ENCODE results near the gene CCL15.
"Not testable (repeated sequence)": the region's sequence is repeated elsewhere in the genome, so short reads cannot be mapped to it uniquely, and the experiment has no call there.

The CCL15 gene

GRCh38 chr17:36016555-36016954 is 15.2 kb upstream of the CCL15 start:
- no peaks in the 10 kb centered on the region for H3K9me3 ChIP-seq (ENCODE audit: control insufficient read depth, insufficient read depth, low read length)
- no peaks in the 10 kb centered on the region for H3K27me3 ChIP-seq (ENCODE audit: control insufficient read depth, insufficient read depth, low read length)
- no peaks in the 10 kb centered on the region for H3K36me3 ChIP-seq (ENCODE audit: control insufficient read depth, insufficient read depth, low read length)
- no peak overlapping the region for H3K4me3 ChIP-seq (ENCODE audit: low read length)
- WGBS (ENCODE audit: insufficient coverage, insufficient read length): no CpG with 5 or more reads among the region's 2 CpGs
- DNase-seq (ENCODE audit: low read depth, low spot score): no peak
- H3K4me1 ChIP-seq (ENCODE audit: control insufficient read depth, insufficient read depth, low read length): no peaks in the 10 kb centered on the region
- H3K27ac ChIP-seq (ENCODE audit: low read length): no peak overlapping the region

DNA sequence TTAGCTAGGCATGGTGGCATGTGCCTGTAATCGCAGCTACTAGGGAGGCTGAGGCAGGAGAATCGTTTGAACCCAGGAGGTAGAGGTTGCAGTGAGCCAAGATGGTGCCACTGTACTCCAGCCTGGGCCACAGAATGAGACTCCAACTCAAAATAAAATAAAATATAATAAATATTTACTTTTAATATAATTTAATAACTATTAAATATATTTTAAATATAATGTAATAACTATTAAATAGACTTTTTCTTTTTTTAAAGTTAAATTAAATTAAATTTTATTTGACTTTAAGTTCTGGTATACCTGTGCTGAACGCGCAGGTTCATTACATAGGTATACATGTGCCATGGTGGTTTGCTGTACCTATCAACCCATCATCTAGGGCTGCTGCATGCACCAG is 14.5 kb upstream of the CCL15 start:
- WGBS (ENCODE audit: insufficient coverage, insufficient read length): no CpG with 5 or more reads among the region's 4 CpGs
- not testable (repeated sequence) for H3K9me3 ChIP-seq (ENCODE audit: control insufficient read depth, insufficient read depth, low read length); H3K36me3 ChIP-seq (ENCODE audit: control insufficient read depth, insufficient read depth, low read length); H3K4me3 ChIP-seq (ENCODE audit: low read length); H3K27ac ChIP-seq (ENCODE audit: low read length); H3K4me1 ChIP-seq (ENCODE audit: control insufficient read depth, insufficient read depth, low read length); DNase-seq (ENCODE audit: low read depth, low spot score); H3K27me3 ChIP-seq (ENCODE audit: control insufficient read depth, insufficient read depth, low read length)

DNA sequence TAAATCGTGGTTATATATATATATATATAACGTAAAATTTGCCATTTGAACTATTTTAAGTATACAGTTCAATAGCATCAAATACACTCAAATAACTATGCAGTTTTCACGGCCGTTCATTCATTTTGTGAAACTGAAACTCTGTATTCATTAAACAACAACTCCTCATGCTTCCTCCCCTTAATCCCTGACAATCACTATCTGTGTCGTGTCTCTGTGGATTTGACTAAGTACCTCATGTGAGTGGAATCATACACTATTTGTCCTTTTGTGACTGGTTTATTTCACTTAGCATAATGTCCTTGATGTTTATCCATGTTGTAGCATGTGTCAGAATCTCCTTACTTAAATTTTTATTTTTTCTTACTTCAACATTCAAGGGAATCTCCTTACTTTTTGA is 13.6 kb upstream of the CCL15 start:
- Histone ChIP-seq H3K9me3 (ENCODE audit: control insufficient read depth, insufficient read depth, low read length) (no peaks in the 10 kb centered on the region), H3K4me3 (ENCODE audit: low read length) (no peak overlapping the region), H3K27ac (ENCODE audit: low read length) (no peak overlapping the region), H3K27me3 (ENCODE audit: control insufficient read depth, insufficient read depth, low read length) (no peaks in the 10 kb centered on the region), H3K4me1 (ENCODE audit: control insufficient read depth, insufficient read depth, low read length) (no peaks in the 10 kb centered on the region), H3K36me3 (ENCODE audit: control insufficient read depth, insufficient read depth, low read length) (no peaks in the 10 kb centered on the region)
- no CpG with 5 or more reads among the region's 5 CpGs for WGBS (ENCODE audit: insufficient coverage, insufficient read length)
- DNase-seq (ENCODE audit: low read depth, low spot score): no peak

DNA sequence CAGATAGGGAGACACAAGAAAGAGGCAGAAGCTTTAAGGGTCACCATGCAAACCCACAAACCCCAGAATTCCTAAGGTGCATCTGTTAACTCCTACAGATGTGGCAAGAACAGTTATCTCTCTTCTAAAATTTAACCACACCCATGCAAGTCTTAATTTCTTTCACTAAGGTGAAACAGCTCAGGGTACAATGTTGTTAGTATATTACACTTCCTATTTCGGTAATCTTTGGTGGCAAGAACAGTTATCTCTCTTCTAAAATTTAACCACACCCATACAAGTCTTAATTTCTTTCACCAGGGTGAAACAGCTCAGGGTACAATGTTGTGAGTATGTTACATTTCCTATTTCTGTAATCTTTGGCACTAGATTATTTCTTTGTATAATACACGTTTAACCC is 9.8 kb upstream of the CCL15 start:
- DNase-seq (ENCODE audit: low read depth, low spot score): no peak
- Histone ChIP-seq H3K27me3 (ENCODE audit: control insufficient read depth, insufficient read depth, low read length) (no peaks in the 10 kb centered on the region), H3K4me1 (ENCODE audit: control insufficient read depth, insufficient read depth, low read length) (no peaks in the 10 kb centered on the region), H3K27ac (ENCODE audit: low read length) (no peak overlapping the region), H3K4me3 (ENCODE audit: low read length) (no peak overlapping the region), H3K9me3 (ENCODE audit: control insufficient read depth, insufficient read depth, low read length) (peaks cover 2% of the 10 kb centered on the region; the same call in 1 of the 2 replicates), H3K36me3 (ENCODE audit: control insufficient read depth, insufficient read depth, low read length) (no peaks in the 10 kb centered on the region)
- no CpG with 5 or more reads among the region's 2 CpGs for WGBS (ENCODE audit: insufficient coverage, insufficient read length)

DNA sequence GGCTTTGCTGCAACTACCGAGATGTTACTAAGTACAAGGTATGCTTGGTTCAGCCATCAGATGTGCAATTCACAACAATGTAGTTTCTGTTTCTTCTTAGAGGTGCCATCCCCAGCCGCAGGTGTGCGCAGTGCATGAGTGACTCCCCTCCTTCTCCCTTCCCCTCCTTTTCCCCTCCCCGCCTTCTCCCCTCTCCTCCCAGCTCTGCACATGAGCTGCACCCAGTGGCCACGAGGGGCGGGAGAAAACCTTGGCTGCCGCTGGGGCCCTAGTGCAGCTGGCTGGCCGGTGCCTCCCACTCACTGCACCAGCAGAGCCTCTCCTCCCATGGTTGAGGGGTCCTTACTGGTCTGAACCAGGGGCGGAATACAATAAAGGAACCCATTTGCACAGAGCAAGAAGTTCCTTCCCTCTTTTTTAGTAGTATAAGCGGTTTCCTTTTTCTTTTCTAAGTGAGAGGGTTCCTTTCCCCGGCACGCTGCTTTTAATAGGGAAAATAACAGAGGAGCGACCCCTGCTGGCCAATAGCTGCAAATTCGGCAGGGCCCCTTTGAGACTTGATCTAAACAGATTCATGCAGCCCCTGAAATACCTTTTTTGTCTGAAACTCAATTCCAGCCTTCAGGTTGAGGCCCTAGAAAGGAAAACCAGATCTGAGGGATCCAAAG is 7.8 kb upstream of the CCL15 start:
- Histone ChIP-seq H3K27ac (ENCODE audit: low read length) (no peak overlapping the region), H3K9me3 (ENCODE audit: control insufficient read depth, insufficient read depth, low read length) (peaks cover 2% of the 10 kb centered on the region; the same call in 1 of the 2 replicates), H3K36me3 (ENCODE audit: control insufficient read depth, insufficient read depth, low read length) (no peaks in the 10 kb centered on the region), H3K4me3 (ENCODE audit: low read length) (no peak overlapping the region), H3K27me3 (ENCODE audit: control insufficient read depth, insufficient read depth, low read length) (no peaks in the 10 kb centered on the region), H3K4me1 (ENCODE audit: control insufficient read depth, insufficient read depth, low read length) (no peaks in the 10 kb centered on the region)
- no CpG with 5 or more reads among the region's 14 CpGs for WGBS (ENCODE audit: insufficient coverage, insufficient read length)
- peak; percentile 7 for DNase-seq (ENCODE audit: low read depth, low spot score)

GRCh38 chr17:36004594-36005108 is 3.3 kb upstream of the CCL15 start:
- H3K27ac ChIP-seq (ENCODE audit: low read length): no peak overlapping the region
- no CpG with 5 or more reads among the region's 4 CpGs for WGBS (ENCODE audit: insufficient coverage, insufficient read length)

DNA sequence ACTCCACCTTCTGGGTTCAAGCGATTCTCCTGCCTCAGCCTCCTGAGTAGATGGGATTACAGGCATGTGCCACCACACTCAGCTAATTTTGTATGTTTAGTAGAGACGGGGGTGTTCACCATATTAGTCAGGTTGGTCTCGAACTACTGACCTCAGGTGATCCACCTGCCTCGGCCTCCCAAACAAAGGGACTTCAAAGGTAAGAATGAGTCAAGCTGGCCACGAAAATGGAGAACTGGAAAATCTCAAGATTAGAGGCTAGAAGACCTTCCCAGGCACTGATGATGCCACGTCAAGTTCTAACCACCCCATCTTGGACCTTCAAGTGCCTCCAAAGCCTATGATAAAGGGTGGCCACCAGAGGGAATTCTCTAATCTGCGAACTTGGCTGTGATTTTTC is 1.3 kb upstream of the CCL15 start:
- Histone ChIP-seq H3K4me3 (ENCODE audit: low read length) (no peak overlapping the region), H3K27ac (ENCODE audit: low read length) (no peak overlapping the region), H3K27me3 (ENCODE audit: control insufficient read depth, insufficient read depth, low read length) (no peaks in the 10 kb centered on the region), H3K9me3 (ENCODE audit: control insufficient read depth, insufficient read depth, low read length) (no peaks in the 10 kb centered on the region), H3K36me3 (ENCODE audit: control insufficient read depth, insufficient read depth, low read length) (no peaks in the 10 kb centered on the region), H3K4me1 (ENCODE audit: control insufficient read depth, insufficient read depth, low read length) (peaks cover 1% of the 10 kb centered on the region; the same call in 1 of the 2 replicates)
- WGBS (ENCODE audit: insufficient coverage, insufficient read length): no CpG with 5 or more reads among the region's 7 CpGs
- DNase-seq (ENCODE audit: low read depth, low spot score): no peak

More at GRCh38 chr17:36004594-36005108, 3.3 kb upstream of the CCL15 start:
- peaks cover 1% of the 10 kb centered on the region; the same call in 1 of the 2 replicates for H3K4me1 ChIP-seq (ENCODE audit: control insufficient read depth, insufficient read depth, low read length)
- no peaks in the 10 kb centered on the region for H3K36me3 ChIP-seq (ENCODE audit: control insufficient read depth, insufficient read depth, low read length)
- H3K27me3 ChIP-seq (ENCODE audit: control insufficient read depth, insufficient read depth, low read length): no peaks in the 10 kb centered on the region
- H3K9me3 ChIP-seq (ENCODE audit: control insufficient read depth, insufficient read depth, low read length): no peaks in the 10 kb centered on the region; the same call in 1 of the 2 replicates
- no peak overlapping the region for H3K4me3 ChIP-seq (ENCODE audit: low read length)
- DNase-seq (ENCODE audit: low read depth, low spot score): no peak

- peaks cover 1% of the 10 kb centered on the region; the same call in 1 of the 2 replicates for H3K4me1 ChIP-seq (ENCODE audit: control insufficient read depth, insufficient read depth, low read length)
- no peak overlapping the region for H3K4me3 ChIP-seq (ENCODE audit: low read length)
- H3K27ac ChIP-seq (ENCODE audit: low read length): no peak overlapping the region
- no CpG with 5 or more reads among the region's 6 CpGs for WGBS (ENCODE audit: insufficient coverage, insufficient read length)
- H3K36me3 ChIP-seq (ENCODE audit: control insufficient read depth, insufficient read depth, low read length): no peaks in the 10 kb centered on the region
- H3K9me3 ChIP-seq (ENCODE audit: control insufficient read depth, insufficient read depth, low read length): no peaks in the 10 kb centered on the region
- DNase-seq (ENCODE audit: low read depth, low spot score): no peak
- H3K27me3 ChIP-seq (ENCODE audit: control insufficient read depth, insufficient read depth, low read length): no peaks in the 10 kb centered on the region
Measured at GRCh38 chr17:36001862-36002603, 680 bp upstream of the CCL15 start.

DNA sequence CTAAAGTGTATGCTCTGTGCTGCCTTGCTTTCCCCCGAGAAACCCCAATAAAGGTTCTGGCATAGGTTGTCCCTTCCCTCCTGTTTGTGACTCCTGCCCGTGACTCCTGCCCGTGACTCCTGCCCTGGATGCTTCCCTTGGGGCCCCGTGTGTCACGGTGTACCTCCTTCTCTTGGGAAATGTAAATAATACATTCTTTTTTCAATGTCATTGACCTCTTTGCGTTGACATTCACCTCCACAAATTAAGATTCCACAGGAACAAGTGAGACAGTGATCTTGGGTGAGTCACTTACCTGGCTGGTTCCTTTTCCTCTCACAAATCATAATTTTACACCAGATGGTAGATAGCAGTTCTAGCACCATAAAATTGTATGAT is 632 bp downstream of the CCL15 start:
- Histone ChIP-seq H3K4me3 (ENCODE audit: low read length) (no peak overlapping the region), H3K27me3 (ENCODE audit: control insufficient read depth, insufficient read depth, low read length) (no peaks in the 10 kb centered on the region), H3K27ac (ENCODE audit: low read length) (no peak overlapping the region), H3K9me3 (ENCODE audit: control insufficient read depth, insufficient read depth, low read length) (no peaks in the 10 kb centered on the region), H3K36me3 (ENCODE audit: control insufficient read depth, insufficient read depth, low read length) (no peaks in the 10 kb centered on the region), H3K4me1 (ENCODE audit: control insufficient read depth, insufficient read depth, low read length) (peaks cover 1% of the 10 kb centered on the region; the same call in 1 of the 2 replicates)
- no peak for DNase-seq (ENCODE audit: low read depth, low spot score)
- no CpG with 5 or more reads among the region's 6 CpGs for WGBS (ENCODE audit: insufficient coverage, insufficient read length)

GRCh38 chr17:35998756-35999155 is 2.6 kb downstream of the CCL15 start:
- Histone ChIP-seq H3K9me3 (ENCODE audit: control insufficient read depth, insufficient read depth, low read length) (no peaks in the 10 kb centered on the region), H3K36me3 (ENCODE audit: control insufficient read depth, insufficient read depth, low read length) (no peaks in the 10 kb centered on the region), H3K27me3 (ENCODE audit: control insufficient read depth, insufficient read depth, low read length) (no peaks in the 10 kb centered on the region), H3K4me1 (ENCODE audit: control insufficient read depth, insufficient read depth, low read length) (peaks cover 1% of the 10 kb centered on the region; the same call in 1 of the 2 replicates), H3K27ac (ENCODE audit: low read length) (no peak overlapping the region), H3K4me3 (ENCODE audit: low read length) (no peak overlapping the region)
- no CpG with 5 or more reads among the region's 1 CpG for WGBS (ENCODE audit: insufficient coverage, insufficient read length)
- DNase-seq (ENCODE audit: low read depth, low spot score): no peak
